Mesenchymal stem cell (in vitro differentiated cells and primary cell): ENCODE measurements around the gene DENND4C.
A peak's percentile ranks its signal among the peaks of the same experiment; 100 is the strongest.
"Not testable (repeated sequence)": the region's sequence is repeated elsewhere in the genome, so short reads cannot be mapped to it uniquely, and the experiment has no call there.

Experiments
- DNase-seq: peaks from one replicate; pipeline ENCODE4 v3.0.0-alpha.2; 2013
- H2AFZ ChIP-seq: one replicate; pipeline ENCODE4 v1.6.1; 2013; ENCODE audit warnings: low read depth, mild to moderate bottlenecking, control low read depth, inconsistent platforms, low read length, moderate library complexity
- H2AK5ac ChIP-seq: 2 replicates; pipeline ENCODE4 v1.6.1; 2013; ENCODE audit warnings: low read length, moderate library complexity, mild to moderate bottlenecking, inconsistent platforms; ENCODE audit not compliant: severe bottlenecking
- H2BK120ac ChIP-seq: one replicate; pipeline ENCODE4 v1.6.1; 2013; ENCODE audit warnings: low read depth, mild to moderate bottlenecking, inconsistent platforms, low read length, moderate library complexity
- H2BK12ac ChIP-seq, 2 experiments: one replicate each; pipeline ENCODE4 v1.6.1; 2013; ENCODE audit warnings: inconsistent platforms in 2 of 2, low read length in 2 of 2, mild to moderate bottlenecking in 2 of 2, moderate library complexity in 2 of 2, control low read depth in 1 of 2
- H2BK15ac ChIP-seq: one replicate; pipeline ENCODE4 v1.6.1; 2013; ENCODE audit warnings: mild to moderate bottlenecking, low read depth, inconsistent platforms; ENCODE audit not compliant: poor library complexity, severe bottlenecking
- H2BK5ac ChIP-seq: 2 replicates; pipeline ENCODE4 v1.6.1; 2013; ENCODE audit warnings: low read depth, mild to moderate bottlenecking, low read length, control low read depth, inconsistent platforms; ENCODE audit not compliant: poor library complexity, severe bottlenecking
- H3K14ac ChIP-seq, 2 experiments: one replicate each; pipeline ENCODE4 v1.6.1; 2013; ENCODE audit warnings: inconsistent platforms in 2 of 2, low read length in 2 of 2, control low read depth in 1 of 2, mild to moderate bottlenecking in 1 of 2, moderate library complexity in 1 of 2
- H3K18ac ChIP-seq, 2 experiments: one replicate each; pipeline ENCODE4 v1.6.1; 2013; ENCODE audit warnings: inconsistent platforms in 2 of 2, low read length in 2 of 2, control low read depth in 1 of 2, low read depth in 1 of 2, mild to moderate bottlenecking in 1 of 2
- H3K23ac ChIP-seq, 2 experiments: one replicate each; pipeline ENCODE4 v1.6.1; 2013; ENCODE audit warnings: inconsistent platforms in 2 of 2, low read length in 2 of 2, mild to moderate bottlenecking in 2 of 2, moderate library complexity in 2 of 2, control low read depth in 1 of 2
- H3K27ac ChIP-seq: 2 replicates; pipeline ENCODE4 v1.5.1; 2013; ENCODE audit warnings: mild to moderate bottlenecking, moderate library complexity, low read length, control low read depth, inconsistent platforms; ENCODE audit not compliant: poor library complexity, severe bottlenecking
- H3K27me3 ChIP-seq, 2 experiments: 2 replicates each; pipeline versions ENCODE4 v1.6.1 to v1.7.0; 2013; ENCODE audit warnings: low read length in 2 of 2, mild to moderate bottlenecking in 2 of 2, moderate library complexity in 2 of 2, control low read depth in 1 of 2, inconsistent platforms in 1 of 2; ENCODE audit not compliant: control insufficient read depth in 1 of 2, insufficient read depth in 1 of 2
- H3K36me3 ChIP-seq, 2 experiments: 2 replicates each; pipeline versions ENCODE4 v1.6.1 to v1.7.0; 2013; ENCODE audit warnings: low read length in 2 of 2, control low read depth in 1 of 2, inconsistent platforms in 1 of 2, low read depth in 1 of 2, mild to moderate bottlenecking in 1 of 2; ENCODE audit not compliant: insufficient read depth in 2 of 2, control insufficient read depth in 1 of 2
- H3K4ac ChIP-seq, 2 experiments: one replicate each; pipeline ENCODE4 v1.6.1; 2013; ENCODE audit warnings: inconsistent platforms in 2 of 2, low read length in 2 of 2, mild to moderate bottlenecking in 2 of 2, moderate library complexity in 2 of 2, control low read depth in 1 of 2, low read depth in 1 of 2
- H3K4me1 ChIP-seq: 2 replicates; pipeline ENCODE4 v1.6.1; 2013; ENCODE audit warnings: low read depth, low read length, control low read depth; ENCODE audit not compliant: control insufficient read depth, insufficient read depth
- H3K4me2 ChIP-seq: 2 replicates; pipeline ENCODE4 v1.6.1; 2013; ENCODE audit warnings: low read length, mild to moderate bottlenecking, inconsistent platforms; ENCODE audit not compliant: poor library complexity, severe bottlenecking
- H3K4me3 ChIP-seq, 2 experiments: 2 replicates each; pipeline versions ENCODE4 v1.5.1 to v1.7.0; 2013; ENCODE audit warnings: low read length in 2 of 2, mild to moderate bottlenecking in 2 of 2, control low read depth in 1 of 2, low read depth in 1 of 2; ENCODE audit not compliant: insufficient read depth in 1 of 2
- H3K79me1 ChIP-seq: replicated peaks from 2 replicates; pipeline ENCODE4 v1.6.1; 2013; ENCODE audit warnings: mild to moderate bottlenecking, control low read depth, low read length, inconsistent platforms; ENCODE audit not compliant: poor library complexity, severe bottlenecking
- H3K9ac ChIP-seq: 2 replicates; pipeline ENCODE4 v1.7.0; 2013; ENCODE audit warnings: mild to moderate bottlenecking, low read length, moderate library complexity
- H3K9me3 ChIP-seq: 2 replicates; pipeline ENCODE4 v1.7.0; 2013; ENCODE audit warnings: mild to moderate bottlenecking, low read length; ENCODE audit not compliant: control insufficient read depth
- H4K8ac ChIP-seq: one replicate; pipeline ENCODE4 v1.6.1; 2013; ENCODE audit warnings: inconsistent platforms, mild to moderate bottlenecking, low read length, moderate library complexity
- H4K91ac ChIP-seq: one replicate; pipeline ENCODE4 v1.6.1; 2013; ENCODE audit warnings: mild to moderate bottlenecking, low read length, inconsistent platforms
- WGBS: methylation state at CpG from one replicate; pipeline ENCODE4 v1.1.7; 2013; ENCODE audit warnings: mixed read lengths; 5-methylcytosine and 5-hydroxymethylcytosine counted together

The DENND4C gene

DNA sequence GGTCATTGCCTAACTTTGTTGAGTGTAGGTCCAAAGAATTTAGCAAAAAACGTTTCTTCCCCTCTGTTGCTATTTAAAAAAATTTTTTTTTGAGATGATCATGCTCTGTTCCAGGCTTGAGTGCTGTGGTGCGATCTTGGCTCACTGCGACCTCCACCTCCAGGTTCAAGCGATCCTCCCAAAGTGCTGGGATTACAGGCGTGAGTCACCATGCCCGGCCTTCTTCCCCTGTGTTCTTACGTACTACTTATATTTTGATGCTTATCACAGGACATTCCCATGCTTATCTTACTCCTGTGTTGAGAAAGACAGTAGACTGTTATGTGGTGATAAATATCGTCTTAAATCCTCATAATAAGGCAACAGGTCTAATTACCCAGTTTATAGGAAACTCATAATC, 180.8 kb downstream of the DENND4C start:
- no peak overlapping the region for H2BK120ac ChIP-seq
- no peak overlapping the region for H3K14ac ChIP-seq
- no peak overlapping the region for H3K4me3 ChIP-seq
- H3K9me3 ChIP-seq: no peaks in the 10 kb centered on the region
- H2AK5ac ChIP-seq: no peak overlapping the region
- 70% methylated on average over 4 of the region's 8 CpGs for WGBS
- no peak overlapping the region for H2BK5ac ChIP-seq
- H2AFZ ChIP-seq: no peak overlapping the region
- H3K4me2 ChIP-seq: no peak overlapping the region
- H3K36me3 ChIP-seq: no peaks in the 10 kb centered on the region
- H2BK15ac ChIP-seq: no peak overlapping the region
- no peak overlapping the region for H3K4ac ChIP-seq
- no peak overlapping the region for H4K91ac ChIP-seq
- H3K27me3 ChIP-seq: no peaks in the 10 kb centered on the region
- H3K27ac ChIP-seq: no peak overlapping the region
- H4K8ac ChIP-seq: no peak overlapping the region
- H3K23ac ChIP-seq: no peak overlapping the region
- H2BK12ac ChIP-seq: no peak overlapping the region
- peaks cover 4% of the 10 kb centered on the region for H3K4me1 ChIP-seq
- no peak overlapping the region for H3K18ac ChIP-seq
- peak; percentile 56 for DNase-seq
- peaks cover 8% of the 10 kb centered on the region for H3K79me1 ChIP-seq
- H3K9ac ChIP-seq: no peak overlapping the region

DNA sequence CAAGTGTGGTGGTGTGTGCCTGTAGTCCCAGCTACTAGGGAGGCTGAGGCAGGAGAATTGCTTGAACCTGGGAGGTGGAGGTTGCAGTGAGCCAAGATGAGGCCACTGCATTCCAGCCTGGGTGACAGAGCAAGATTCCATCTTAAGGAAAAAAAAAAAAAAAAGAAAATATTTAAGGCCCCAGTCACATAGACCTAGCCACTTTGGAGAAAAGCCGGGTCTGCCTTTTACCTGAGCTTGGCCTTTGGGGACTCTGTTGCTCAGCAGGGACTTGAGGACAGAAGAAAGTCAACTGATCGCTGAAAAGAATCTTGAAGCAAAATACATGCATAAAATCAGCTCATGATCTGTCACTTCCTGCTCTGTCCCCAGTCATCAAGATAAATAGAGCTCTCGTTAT, 183.0 kb downstream of the DENND4C start:
- H3K27ac ChIP-seq, H2AFZ ChIP-seq, H2BK15ac ChIP-seq, H3K79me1 ChIP-seq, H3K4me1 ChIP-seq, H3K27me3 ChIP-seq, H3K18ac ChIP-seq, H4K91ac ChIP-seq, H3K23ac ChIP-seq, H3K9me3 ChIP-seq, DNase-seq, H3K4me2 ChIP-seq, H2AK5ac ChIP-seq, H3K14ac ChIP-seq, H3K4me3 ChIP-seq, H3K4ac ChIP-seq, H4K8ac ChIP-seq, H2BK120ac ChIP-seq, H2BK5ac ChIP-seq, H3K9ac ChIP-seq, H3K36me3 ChIP-seq: not testable (repeated sequence)
- 47% methylated on average over 3 of the region's 3 CpGs for WGBS
- peak overlapping the region in 1 of 2 experiments; percentile 63 for H2BK12ac ChIP-seq

DNA sequence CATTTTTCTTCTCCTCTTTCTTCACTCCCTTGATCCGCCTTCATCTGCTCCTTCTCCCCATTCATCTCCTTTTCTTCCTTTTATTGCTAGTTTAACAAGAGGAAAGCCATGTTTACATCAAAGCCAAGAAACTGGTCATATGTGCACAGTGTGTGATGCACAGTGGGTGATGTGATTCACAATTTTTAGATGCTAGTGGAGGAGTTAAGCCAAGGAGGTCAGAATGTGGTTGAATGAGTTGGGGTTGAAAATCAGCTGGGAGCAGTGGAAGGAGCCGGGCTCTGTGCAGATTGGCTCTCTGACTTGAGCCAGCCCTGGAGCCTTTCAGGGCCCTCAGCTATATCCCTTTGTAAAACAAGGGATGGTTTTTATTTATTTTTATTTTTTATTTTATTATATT, 185.7 kb downstream of the DENND4C start:
- Histone ChIP-seq H3K18ac (no peak overlapping the region), H3K4ac (no peak overlapping the region), H3K4me3 (no peak overlapping the region), H2BK15ac (no peak overlapping the region), H2AFZ (no peak overlapping the region), H3K9me3 (no peaks in the 10 kb centered on the region), H2BK5ac (no peak overlapping the region), H3K27me3 (no peaks in the 10 kb centered on the region), H3K79me1 (peaks cover 12% of the 10 kb centered on the region), H4K91ac (no peak overlapping the region), H3K27ac (no peak overlapping the region), H3K14ac (no peak overlapping the region), H3K9ac (no peak overlapping the region), H3K4me1 (no peaks in the 10 kb centered on the region), H3K4me2 (no peak overlapping the region), H2BK120ac (no peak overlapping the region), H2BK12ac (no peak overlapping the region), H3K23ac (no peak overlapping the region), H4K8ac (no peak overlapping the region), H3K36me3 (no peaks in the 10 kb centered on the region), H2AK5ac (no peak overlapping the region)
- peak; percentile 48 for DNase-seq
- 100% methylated on average over 1 of the region's 2 CpGs for WGBS

DNA sequence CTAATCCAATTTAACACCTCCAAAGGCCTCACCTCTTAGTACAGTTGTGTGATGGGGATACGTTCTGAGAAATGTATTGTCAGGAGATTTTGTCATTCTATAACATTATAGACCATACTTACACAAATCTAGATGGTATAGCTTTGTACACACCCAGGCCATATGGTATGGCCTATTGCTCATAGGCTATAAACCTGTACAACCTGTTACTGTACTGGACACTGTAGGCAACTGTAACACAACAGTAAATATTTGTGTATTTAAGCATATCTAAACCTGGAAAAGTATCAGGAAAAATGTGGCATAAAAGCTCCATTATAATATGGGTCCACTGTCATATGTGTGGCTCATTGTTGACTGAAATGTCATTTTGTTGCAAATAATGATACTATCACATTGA, 190.4 kb downstream of the DENND4C start:
- Histone ChIP-seq H3K27ac (no peak overlapping the region), H3K4me2 (no peak overlapping the region), H3K4me1 (no peaks in the 10 kb centered on the region), H4K8ac (no peak overlapping the region), H3K9me3 (no peaks in the 10 kb centered on the region), H3K14ac (no peak overlapping the region), H2AFZ (no peak overlapping the region), H3K79me1 (peaks cover 6% of the 10 kb centered on the region), H4K91ac (no peak overlapping the region), H3K4ac (no peak overlapping the region), H3K18ac (no peak overlapping the region), H3K9ac (no peak overlapping the region), H2BK15ac (no peak overlapping the region), H3K27me3 (no peaks in the 10 kb centered on the region), H2BK120ac (no peak overlapping the region), H3K36me3 (peaks cover 0 to 15% of the 10 kb centered on the region in 2 experiments), H2AK5ac (no peak overlapping the region), H2BK5ac (no peak overlapping the region), H3K23ac (no peak overlapping the region), H3K4me3 (no peak overlapping the region), H2BK12ac (no peak overlapping the region)
- no CpG with 5 or more reads among the region's 1 CpG for WGBS
- no peak for DNase-seq
